ENCODE data around the gene PAPPA2.
A peak's percentile ranks its signal among the peaks of the same experiment; 100 is the strongest.

PAPPA2 gene

GRCh38 chr1:176877557-176877956 lies 414.6 kb downstream of the PAPPA2 start:
- DNase-seq, result no peak

- DNase-seq, result no peak
Observed at GRCh38 chr1:176878750-176879536, 416.0 kb downstream of the PAPPA2 start.

- no peak for DNase-seq
Observed at GRCh38 chr1:176879784-176880620, 417.0 kb downstream of the PAPPA2 start.

GRCh38 chr1:176880955-176881595 lies 418.1 kb downstream of the PAPPA2 start:
- DNase-seq, result peak; percentile 53

GRCh38 chr1:176884286-176884685 lies 421.3 kb downstream of the PAPPA2 start:
- no peak for DNase-seq

GRCh38 chr1:176884911-176885310 lies 421.9 kb downstream of the PAPPA2 start:
- no peak for DNase-seq

GRCh38 chr1:176885341-176885740 lies 422.4 kb downstream of the PAPPA2 start:
- no peak for DNase-seq

GRCh38 chr1:176885751-176886150 lies 422.8 kb downstream of the PAPPA2 start:
- no peak for DNase-seq

- DNase-seq, result no peak
Observed at GRCh38 chr1:176888471-176889032, 425.6 kb downstream of the PAPPA2 start.

GRCh38 chr1:176893625-176894352 lies 430.8 kb downstream of the PAPPA2 start:
- DNase-seq, result no peak

GRCh38 chr1:176894450-176894849 lies 431.5 kb downstream of the PAPPA2 start:
- no peak for DNase-seq

Data from NCI-H2227 treated with DMSO at 0.1 percent for 48 hours (cell line).